ENCODE results near the gene CIT. TPM values are rescaled to one million over a fixed set of nuclear protein-coding genes. Genes with fewer than 3 reads are reported as not detected.

The CIT gene
- total RNA-seq, 1 experiment from 2014 or later, result 33.4 TPM

- peak; percentile 56 for DNase-seq (ENCODE audit: low read depth)
Measured at GRCh38 chr12:119804011-119804641, 73.0 kb downstream of the CIT start.

- no peak for DNase-seq (ENCODE audit: low read depth)
Measured at GRCh38 chr12:119803381-119803791, 73.7 kb downstream of the CIT start.

GRCh38 chr12:119802472-119802871 lies 74.6 kb downstream of the CIT start:
- no peak for DNase-seq (ENCODE audit: low read depth)

GRCh38 chr12:119797090-119797489 lies 80.0 kb downstream of the CIT start:
- no peak for DNase-seq (ENCODE audit: low read depth)

- DNase-seq (ENCODE audit: low read depth), result no peak
Measured at GRCh38 chr12:119796292-119796691, 80.8 kb downstream of the CIT start.

GRCh38 chr12:119791453-119791852 lies 85.7 kb downstream of the CIT start:
- no peak for DNase-seq (ENCODE audit: low read depth)

- DNase-seq (ENCODE audit: low read depth), result peak; percentile 18
Measured at GRCh38 chr12:119788786-119789185, 88.3 kb downstream of the CIT start.

- no peak for DNase-seq (ENCODE audit: low read depth)
Measured at GRCh38 chr12:119786539-119786938, 90.6 kb downstream of the CIT start.

GRCh38 chr12:119784673-119785072 lies 92.4 kb downstream of the CIT start:
- no peak for DNase-seq (ENCODE audit: low read depth)

GRCh38 chr12:119783787-119784186 lies 93.3 kb downstream of the CIT start:
- DNase-seq (ENCODE audit: low read depth), result no peak

- no peak for DNase-seq (ENCODE audit: low read depth)
Measured at GRCh38 chr12:119781804-119782203, 95.3 kb downstream of the CIT start.

GRCh38 chr12:119780786-119781434 lies 96.2 kb downstream of the CIT start:
- DNase-seq (ENCODE audit: low read depth), result peak; percentile 41

GRCh38 chr12:119775246-119775895 lies 101.7 kb downstream of the CIT start:
- no peak for DNase-seq (ENCODE audit: low read depth)

GRCh38 chr12:119772431-119772830 lies 104.7 kb downstream of the CIT start:
- peak; percentile 62 for DNase-seq (ENCODE audit: low read depth)

GRCh38 chr12:119770146-119770545 lies 107.0 kb downstream of the CIT start:
- DNase-seq (ENCODE audit: low read depth), result no peak

- no peak for DNase-seq (ENCODE audit: low read depth)
Measured at GRCh38 chr12:119762619-119763018, 114.5 kb downstream of the CIT start.

GRCh38 chr12:119758722-119759121 lies 118.4 kb downstream of the CIT start:
- DNase-seq (ENCODE audit: low read depth), result no peak

- no peak for DNase-seq (ENCODE audit: low read depth)
Measured at GRCh38 chr12:119758234-119758633, 118.9 kb downstream of the CIT start.

- no peak for DNase-seq (ENCODE audit: low read depth)
Measured at GRCh38 chr12:119751961-119752360, 125.2 kb downstream of the CIT start.

GRCh38 chr12:119749666-119750065 lies 127.5 kb downstream of the CIT start:
- DNase-seq (ENCODE audit: low read depth), result no peak

GRCh38 chr12:119748497-119748896 lies 128.6 kb downstream of the CIT start:
- peak; percentile 53 for DNase-seq (ENCODE audit: low read depth)

GRCh38 chr12:119746169-119746568 lies 131.0 kb downstream of the CIT start:
- DNase-seq (ENCODE audit: low read depth), result no peak
